Activated naive CD4-positive, alpha-beta T cell treated with anti-CD3 and anti-CD28 coated beads for 36 hours (primary cell): ENCODE results near the gene ACTA1. TPM values are rescaled to one million over a fixed set of nuclear protein-coding genes. Genes with fewer than 3 reads are reported as not detected.
"Not testable (repeated sequence)": the region's sequence is repeated elsewhere in the genome, so short reads cannot be mapped to it uniquely, and the experiment has no call there.

ENCODE experiments used
- CTCF ChIA-PET: fragments of 350-600 bp; sonication (Branson Sonifier 250); formaldehyde crosslinking; loops from one replicate; lab custom pipeline; 2021; ENCODE audit warnings: antibody characterized with exemption; lab: Charles Lee
- DNase-seq: peaks from one replicate; pipeline ENCODE4 v3.0.0-alpha.2; 2020
- H3K27ac Mint-ChIP-seq: one replicate; pipeline ENCODE4 v1.8.0; 2021; ENCODE audit warnings: mild to moderate bottlenecking, mixed read lengths
- H3K27me3 Mint-ChIP-seq: one replicate; pipeline ENCODE4 v1.8.0; 2021; ENCODE audit warnings: low read depth, mixed read lengths
- H3K36me3 Mint-ChIP-seq: one replicate; pipeline ENCODE4 v1.8.0; 2021; ENCODE audit warnings: low read depth, mixed read lengths
- H3K4me1 Mint-ChIP-seq: one replicate; pipeline ENCODE4 v1.8.0; 2021; ENCODE audit warnings: low read depth, mixed read lengths
- H3K4me3 Mint-ChIP-seq: one replicate; pipeline ENCODE4 v1.8.0; 2021; ENCODE audit warnings: mild to moderate bottlenecking, moderate library complexity, mixed read lengths
- H3K9me3 Mint-ChIP-seq: one replicate; pipeline ENCODE4 v1.8.0; 2021; ENCODE audit warnings: mixed read lengths
- intact Hi-C: fragments of 100-400 bp; cut with micrococcal nuclease; formaldehyde crosslinking; loops from one replicate; pipeline ENCODE4 v1.15.1; 2023
- total RNA-seq, 2 experiments: library from RNA; stranded (reverse); gene quantifications; one replicate each; pipeline ENCODE4 v1.2.3, GENCODE V29; 2021

The ACTA1 gene
- total RNA-seq, result not detected

GRCh38 chr1:229434005-229434640, at the start of gene ACTA1:
Gene ACTA1, minus strand, starts transcription at chr1:229434094. Its CDS starts 979 bp downstream, at chr1:229433115.
- peaks cover 3% of the 10 kb centered on the region for H3K36me3 Mint-ChIP-seq
- no peak for DNase-seq
- CTCF ChIA-PET, result no interaction called here
- H3K27ac Mint-ChIP-seq, result no peak within 1 kb of the TSS
- intact Hi-C loops, result no loop called here
- H3K4me1 Mint-ChIP-seq, result peaks cover 27% of the 10 kb centered on the region
- H3K9me3 Mint-ChIP-seq, result no peaks in the 10 kb centered on the region
- H3K27me3 Mint-ChIP-seq, result peaks cover 66% of the 10 kb centered on the region
- H3K4me3 Mint-ChIP-seq, result no peak within 1 kb of the TSS

DNA sequence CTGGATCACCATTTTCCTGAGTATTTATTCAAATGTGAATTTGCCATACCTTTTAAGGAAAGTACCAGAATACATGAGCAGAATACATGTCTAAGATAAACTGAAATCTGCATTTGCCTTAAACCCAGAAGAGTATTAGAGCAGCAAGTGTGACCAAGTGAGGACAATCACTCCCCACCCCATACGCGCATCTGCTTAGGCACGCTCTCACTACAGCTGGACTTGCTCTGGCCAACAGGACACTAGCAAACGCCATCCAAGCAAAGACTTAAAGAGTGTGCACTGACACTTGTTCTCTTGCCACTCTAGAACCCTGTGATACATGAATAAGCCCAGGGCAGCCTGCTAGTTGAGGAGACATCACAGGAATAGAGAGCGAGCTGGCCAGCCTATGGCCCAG, 48.6 kb upstream of the ACTA1 start:
- no peak for DNase-seq
- H3K27ac Mint-ChIP-seq, result no peak overlapping the region
- H3K27me3 Mint-ChIP-seq, result no peaks in the 10 kb centered on the region
- H3K4me1 Mint-ChIP-seq, result no peaks in the 10 kb centered on the region
- H3K9me3 Mint-ChIP-seq, result no peaks in the 10 kb centered on the region
- intact Hi-C loops, result loop anchor here (1.0 kb wide), 1 partner anchor 224 kb away; no protein-coding TSS in a partner anchor
- peaks cover 35% of the 10 kb centered on the region for H3K36me3 Mint-ChIP-seq
- H3K4me3 Mint-ChIP-seq, result no peak overlapping the region
- CTCF ChIA-PET, result interaction anchor here (0.6 to 3.6 kb wide), 13 partner anchors 9 to 229 kb away, joined by 3 to 54 read pairs (median 4); no protein-coding TSS in a partner anchor

DNA sequence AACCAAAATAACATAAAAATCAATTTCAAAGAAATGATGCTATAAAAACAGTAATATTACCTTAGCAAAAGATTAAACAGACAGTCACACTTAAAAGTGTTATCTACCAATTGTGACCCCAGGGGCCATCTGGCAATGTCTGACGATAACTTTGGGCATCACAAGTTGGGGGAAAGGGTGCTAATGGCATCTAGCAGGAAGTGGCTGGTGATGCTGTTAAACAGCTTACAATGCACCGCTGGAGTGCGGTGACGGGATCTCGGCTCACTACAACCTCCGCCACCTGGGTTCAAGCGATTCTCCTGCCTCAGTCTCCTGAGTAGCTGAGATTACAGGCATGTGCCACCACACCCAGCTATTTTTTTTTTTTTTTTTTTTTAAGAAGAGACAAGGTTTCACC, 46.6 kb upstream of the ACTA1 start:
- H3K27ac Mint-ChIP-seq, result no peak overlapping the region
- H3K4me1 Mint-ChIP-seq, result no peaks in the 10 kb centered on the region

GRCh38 chr1:229479660-229480399, 45.9 kb upstream of the ACTA1 start:
- Mint-ChIP-seq H3K4me3 (no peak overlapping the region), H3K36me3 (peaks cover 25% of the 10 kb centered on the region), H3K27ac (no peak overlapping the region), H3K9me3 (no peaks in the 10 kb centered on the region), H3K27me3 (no peaks in the 10 kb centered on the region), H3K4me1 (no peaks in the 10 kb centered on the region)
- no peak for DNase-seq
- intact Hi-C loops, result no loop called here
- CTCF ChIA-PET, result interaction anchor here (0.6 to 1.7 kb wide), 5 partner anchors 11 to 754 kb away, joined by 3 to 6 read pairs (median 4); no protein-coding TSS in a partner anchor

More for the DNA sequence above, 46.6 kb upstream of the ACTA1 start:
- Mint-ChIP-seq H3K36me3 (peaks cover 26% of the 10 kb centered on the region), H3K4me3 (no peak overlapping the region), H3K9me3 (no peaks in the 10 kb centered on the region), H3K27me3 (no peaks in the 10 kb centered on the region)
- no peak for DNase-seq
- CTCF ChIA-PET, result interaction anchor here (0.6 to 2.2 kb wide), 7 partner anchors 8 to 754 kb away, joined by 3 to 11 read pairs (median 4); no protein-coding TSS in a partner anchor
- intact Hi-C loops, result no loop called here

- Mint-ChIP-seq H3K4me3 (no peak overlapping the region), H3K9me3 (no peaks in the 10 kb centered on the region), H3K36me3 (peaks cover 28% of the 10 kb centered on the region), H3K27me3 (no peaks in the 10 kb centered on the region), H3K4me1 (no peaks in the 10 kb centered on the region), H3K27ac (no peak overlapping the region)
- CTCF ChIA-PET, result interaction anchor here (0.7 to 1.1 kb wide), 2 partner anchors 38 to 220 kb away, joined by 3 read pairs; no protein-coding TSS in a partner anchor
- intact Hi-C loops, result no loop called here
- DNase-seq, result no peak
These were observed 45.0 kb upstream of the ACTA1 start for GRCh38 chr1:229478852-229479251.

DNA sequence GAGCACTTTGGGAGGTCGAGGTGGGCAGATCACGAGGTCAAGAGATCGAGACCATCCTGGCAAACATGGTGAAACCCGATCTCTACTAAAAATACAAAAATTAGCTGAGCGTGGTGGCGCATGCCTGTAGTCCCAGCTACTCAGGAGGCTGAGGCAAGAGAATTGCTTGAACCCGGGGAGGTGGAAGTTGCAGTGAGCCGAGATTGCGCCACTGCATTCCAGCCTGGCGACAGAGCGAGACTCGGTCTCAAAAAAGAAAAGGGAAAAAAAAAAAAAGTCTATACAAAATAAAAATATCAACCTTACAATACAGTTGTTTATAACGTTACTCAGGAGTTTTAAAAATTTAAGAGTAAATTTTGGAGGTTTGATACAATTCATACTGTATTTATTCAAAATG, 42.0 kb upstream of the ACTA1 start:
- H3K4me1 Mint-ChIP-seq, H3K4me3 Mint-ChIP-seq, H3K27ac Mint-ChIP-seq, H3K27me3 Mint-ChIP-seq, DNase-seq, intact Hi-C loops, H3K9me3 Mint-ChIP-seq: not testable (repeated sequence)
- CTCF ChIA-PET, result interaction anchor here (0.6 to 1.2 kb wide), 3 partner anchors 218 to 812 kb away, joined by 5 read pairs; no protein-coding TSS in a partner anchor
- peaks cover 28% of the 10 kb centered on the region for H3K36me3 Mint-ChIP-seq

DNA sequence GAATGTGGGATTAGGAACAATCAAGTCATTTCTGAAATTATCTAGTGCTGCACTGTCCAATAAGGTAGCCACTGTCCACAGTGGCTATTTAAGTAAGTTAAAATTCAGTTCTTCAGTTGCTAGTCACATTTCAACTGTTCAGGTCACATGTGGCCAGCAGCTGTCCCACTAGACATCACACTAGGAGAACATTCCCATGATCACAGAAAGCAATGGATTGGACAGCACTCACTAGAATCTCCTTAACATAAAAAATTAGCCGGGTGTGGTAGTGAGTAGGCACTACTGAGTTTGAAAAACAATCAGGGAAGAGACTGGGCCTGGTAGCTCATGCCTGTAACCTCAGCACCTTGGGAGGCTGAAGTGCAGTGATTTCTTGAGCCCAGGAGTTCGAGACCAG, 40.6 kb upstream of the ACTA1 start:
- DNase-seq, result no peak
- no peak overlapping the region for H3K27ac Mint-ChIP-seq
- intact Hi-C loops, result no loop called here
- H3K36me3 Mint-ChIP-seq, result peaks cover 32% of the 10 kb centered on the region
- no peak overlapping the region for H3K4me3 Mint-ChIP-seq
- no peaks in the 10 kb centered on the region for H3K9me3 Mint-ChIP-seq
- H3K27me3 Mint-ChIP-seq, result no peaks in the 10 kb centered on the region
- CTCF ChIA-PET, result no interaction called here
- H3K4me1 Mint-ChIP-seq, result no peaks in the 10 kb centered on the region

GRCh38 chr1:229471175-229471574, 37.3 kb upstream of the ACTA1 start:
- DNase-seq, result no peak
- CTCF ChIA-PET, result interaction anchor here (0.8 kb wide), 1 partner anchor 18 kb away, joined by 3 read pairs; no protein-coding TSS in a partner anchor
- H3K27ac Mint-ChIP-seq, result no peak overlapping the region
- H3K36me3 Mint-ChIP-seq, result peaks cover 31% of the 10 kb centered on the region
- no peaks in the 10 kb centered on the region for H3K9me3 Mint-ChIP-seq
- H3K4me1 Mint-ChIP-seq, result no peaks in the 10 kb centered on the region
- intact Hi-C loops, result no loop called here
- no peak overlapping the region for H3K4me3 Mint-ChIP-seq
- no peaks in the 10 kb centered on the region for H3K27me3 Mint-ChIP-seq

DNA sequence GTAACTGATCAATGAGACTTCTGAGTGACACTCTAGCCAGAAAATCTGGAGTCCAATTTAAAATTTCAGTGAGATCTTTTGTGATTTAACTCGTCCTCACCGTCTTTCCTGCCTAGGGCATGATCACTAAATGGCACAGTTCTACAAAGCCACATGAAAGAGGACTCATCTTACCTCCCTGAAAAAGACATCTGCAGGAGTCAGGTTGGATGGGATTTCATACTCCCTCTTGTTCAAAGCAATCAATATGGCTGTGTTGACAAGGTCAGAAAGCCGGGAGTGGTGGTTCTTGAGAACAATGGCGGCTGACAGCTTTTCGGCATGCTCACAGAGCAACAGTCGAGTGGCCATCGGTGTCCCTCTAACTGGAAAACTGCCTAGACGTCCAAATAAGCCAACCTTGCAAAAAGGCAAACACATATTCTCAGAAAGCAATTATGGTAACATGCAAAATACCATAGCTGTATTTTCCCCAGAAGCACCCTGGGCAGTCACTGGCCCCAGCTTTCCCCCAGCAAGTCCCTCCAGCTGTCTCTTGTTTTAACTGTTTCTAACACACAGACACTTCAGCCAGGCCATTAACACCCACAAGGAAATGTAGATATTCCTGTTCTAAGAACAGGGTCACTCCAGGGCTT, 36.6 kb upstream of the ACTA1 start:
- H3K9me3 Mint-ChIP-seq, result no peaks in the 10 kb centered on the region
- intact Hi-C loops, result no loop called here
- H3K4me1 Mint-ChIP-seq, result no peaks in the 10 kb centered on the region
- no peaks in the 10 kb centered on the region for H3K27me3 Mint-ChIP-seq
- CTCF ChIA-PET, result interaction anchor here (0.6 to 0.8 kb wide), 2 partner anchors 18 to 209 kb away, joined by 3 read pairs; no protein-coding TSS in a partner anchor
- H3K27ac Mint-ChIP-seq, result no peak overlapping the region
- DNase-seq, result no peak
- H3K4me3 Mint-ChIP-seq, result no peak overlapping the region
- peaks cover 31% of the 10 kb centered on the region for H3K36me3 Mint-ChIP-seq

DNA sequence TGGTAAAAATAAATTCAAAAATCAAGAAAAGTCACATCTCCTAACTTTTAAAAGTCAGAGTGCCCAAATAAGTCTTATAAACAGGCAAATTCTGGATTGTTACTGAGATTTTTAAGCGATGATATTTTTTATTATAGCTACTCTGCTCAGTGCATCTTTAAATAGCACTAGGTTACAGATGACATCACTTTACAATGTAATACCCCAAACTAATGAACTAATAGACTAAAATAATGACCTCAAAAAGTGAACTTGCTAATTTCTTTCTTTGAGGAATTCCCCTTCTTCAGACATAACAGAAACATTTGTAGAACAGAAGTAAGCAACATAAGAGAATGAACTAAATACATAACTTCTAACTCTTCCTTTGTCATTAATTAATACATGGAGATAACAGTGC, 33.0 kb upstream of the ACTA1 start:
- DNase-seq, result no peak
- Mint-ChIP-seq H3K4me1 (no peaks in the 10 kb centered on the region), H3K9me3 (no peaks in the 10 kb centered on the region), H3K27me3 (no peaks in the 10 kb centered on the region), H3K36me3 (peaks cover 36% of the 10 kb centered on the region), H3K27ac (no peak overlapping the region), H3K4me3 (no peak overlapping the region)
- CTCF ChIA-PET, result interaction anchor here (1.0 kb wide), 1 partner anchor 15 kb away, joined by 4 read pairs; no protein-coding TSS in a partner anchor
- intact Hi-C loops, result no loop called here

DNA sequence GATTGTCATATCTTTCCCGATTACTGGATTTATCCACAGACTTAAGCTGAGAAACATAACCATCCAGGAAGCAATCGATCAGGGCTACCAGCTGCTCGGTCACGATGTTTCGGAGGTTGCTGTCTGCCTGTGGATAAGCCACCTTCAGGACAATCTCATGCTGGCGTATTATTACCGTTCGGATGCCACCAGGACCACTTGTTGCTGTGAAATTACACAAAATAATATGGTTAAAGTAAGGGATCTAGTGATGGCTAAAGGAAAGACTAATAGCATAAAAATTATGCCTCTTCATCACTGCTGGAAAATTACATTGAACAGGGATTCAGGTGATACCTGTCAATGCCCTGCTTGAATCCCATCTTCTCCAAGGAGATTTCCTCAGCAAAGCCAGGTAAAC, 30.8 kb upstream of the ACTA1 start:
- H3K27ac Mint-ChIP-seq, result no peak overlapping the region
- no peaks in the 10 kb centered on the region for H3K9me3 Mint-ChIP-seq
- no peak for DNase-seq
- H3K4me3 Mint-ChIP-seq, result no peak overlapping the region
- peaks cover 37% of the 10 kb centered on the region for H3K36me3 Mint-ChIP-seq
- no peaks in the 10 kb centered on the region for H3K4me1 Mint-ChIP-seq
- intact Hi-C loops, result no loop called here
- CTCF ChIA-PET, result no interaction called here
- no peaks in the 10 kb centered on the region for H3K27me3 Mint-ChIP-seq

GRCh38 chr1:229461032-229461668, 27.3 kb upstream of the ACTA1 start:
- Mint-ChIP-seq H3K4me1 (no peaks in the 10 kb centered on the region), H3K27ac (no peak overlapping the region), H3K9me3 (no peaks in the 10 kb centered on the region), H3K27me3 (no peaks in the 10 kb centered on the region), H3K36me3 (peaks cover 38% of the 10 kb centered on the region), H3K4me3 (no peak overlapping the region)
- DNase-seq, result no peak
- CTCF ChIA-PET, result interaction anchor here (1.9 kb wide), 1 partner anchor 21 kb away, joined by 5 read pairs; no protein-coding TSS in a partner anchor
- intact Hi-C loops, result no loop called here
